HepG2 (cell line): ENCODE results near the gene SBSN.

Experiments used
- CTCF ChIP-seq: sonication (generic); formaldehyde crosslinking; IDR thresholded peaks from 2 replicates; pipeline ENCODE4 v1.5.0; 2020; ENCODE audit warnings: mild to moderate bottlenecking, missing genetic modification reagents, moderate library complexity
- FOXJ3 ChIP-seq: sonication (generic); formaldehyde crosslinking; IDR thresholded peaks from 2 replicates; pipeline ENCODE4 v1.4.0; 2020; ENCODE audit warnings: missing genetic modification reagents, mild to moderate bottlenecking, borderline replicate concordance
- GTF2F1 ChIP-seq: fragments of 150-350 bp; IDR thresholded peaks from 2 replicates; pipeline ENCODE4 v1.6.1; 2014; ENCODE audit warnings: low read length
- HNRNPH1 ChIP-seq: fragments of 200-400 bp; formaldehyde crosslinking; optimal IDR thresholded peaks from 2 replicates; pipeline ENCODE3; 2017; ENCODE audit warnings: mild to moderate bottlenecking, low read depth, low read length
- NFIB ChIP-seq: sonication (generic); formaldehyde crosslinking; IDR thresholded peaks from 2 replicates; pipeline ENCODE4 v1.9.0; 2021; ENCODE audit warnings: missing genetic modification reagents, mild to moderate bottlenecking, borderline replicate concordance
- ZBTB7B ChIP-seq: sonication (generic); formaldehyde crosslinking; IDR thresholded peaks from 2 replicates; pipeline ENCODE4 v1.4.0; 2020; ENCODE audit warnings: missing genetic modification reagents
- ZNF549 ChIP-seq: sonication (generic); formaldehyde crosslinking; IDR thresholded peaks from 2 replicates; pipeline ENCODE4 v1.5.0; 2020; ENCODE audit warnings: missing genetic modification reagents
- ZNF878 ChIP-seq: sonication (generic); formaldehyde crosslinking; IDR thresholded peaks from 2 replicates; pipeline ENCODE4 v1.8.1; 2023; ENCODE audit warnings: mild to moderate bottlenecking, missing genetic modification reagents, moderate library complexity

DNA sequence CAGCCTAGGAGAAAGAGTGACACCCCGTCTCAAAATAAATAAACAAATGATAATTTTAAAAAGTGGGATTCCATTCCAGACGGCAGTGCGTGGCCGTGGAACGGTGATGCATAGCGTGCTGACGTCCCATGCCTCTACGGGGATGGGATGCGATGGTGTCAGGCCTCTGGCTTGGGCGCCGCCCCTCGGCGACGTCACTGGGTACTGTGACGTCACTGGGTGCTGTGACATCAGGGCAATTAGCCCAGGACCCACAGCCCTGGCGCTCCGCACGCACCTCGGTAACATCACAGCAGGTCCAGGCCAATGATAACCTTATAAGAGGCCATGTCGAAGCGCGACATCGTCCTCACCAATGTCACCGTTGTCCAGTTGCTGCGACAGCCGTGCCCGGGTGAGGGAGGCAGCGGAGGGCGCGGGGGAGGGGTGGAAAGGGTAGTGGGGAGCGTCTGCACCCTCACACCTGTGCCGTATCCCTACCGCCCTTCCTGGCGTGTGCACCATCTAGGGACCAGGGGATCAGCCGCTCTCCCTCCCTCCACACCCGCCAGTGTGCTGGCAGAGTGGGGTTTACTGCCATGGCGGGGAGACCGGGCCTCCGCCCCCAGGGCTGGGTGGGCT lies 5.2 kb upstream of the SBSN start, which contains the start of gene GAPDHS:
- no peak for TF ChIP-seq ZBTB7B (CRISPR knock-in tag)
- no peak for TF ChIP-seq ZNF878 (CRISPR knock-in tag)
- TF ChIP-seq CTCF (CRISPR knock-in tag) = no peak
- no peak for TF ChIP-seq HNRNPH1
- TF ChIP-seq GTF2F1 = no peak
- TF ChIP-seq NFIB (CRISPR knock-in tag) = no peak
- no peak for TF ChIP-seq FOXJ3 (CRISPR knock-in tag)
- no peak for TF ChIP-seq ZNF549
